Neural cell (in vitro differentiated cells): ENCODE data around the gene VAV2. TPM values are rescaled to one million over a fixed set of nuclear protein-coding genes. Genes with fewer than 3 reads are reported as not detected.

Experiments used
- H2AFZ ChIP-seq: fragments of 200-600, 300-800 bp; sonication (generic), shearing (Covaris generic); 2 replicates; pipeline ENCODE4 v1.6.0; 2014; ENCODE audit warnings: low read depth, mild to moderate bottlenecking, antibody characterized with exemption, low read length, moderate library complexity
- H3F3A ChIP-seq: fragments of 200-600 bp; shearing (Covaris generic); 2 replicates; pipeline ENCODE4 v1.6.1; 2016; ENCODE audit warnings: mild to moderate bottlenecking, moderate library complexity, mixed read lengths, antibody characterized with exemption, low read length; ENCODE audit not compliant: insufficient read depth, poor library complexity, severe bottlenecking
- H3K27ac ChIP-seq: fragments of 200-600, 300-800 bp; sonication (generic), shearing (Covaris generic); 2 replicates; pipeline ENCODE4 v1.5.1; 2014; ENCODE audit warnings: mild to moderate bottlenecking, low read length, moderate library complexity
- H3K27me3 ChIP-seq: fragments of 300-800, 200-600 bp; sonication (generic), shearing (Covaris generic); 2 replicates; pipeline ENCODE4 v1.6.0; 2014; ENCODE audit warnings: mild to moderate bottlenecking, low read depth, low read length, moderate library complexity; ENCODE audit not compliant: insufficient read depth
- H3K36me3 ChIP-seq: fragments of 300-800, 200-600 bp; sonication (generic), shearing (Covaris generic); 2 replicates; pipeline ENCODE4 v1.5.1; 2014; ENCODE audit warnings: mild to moderate bottlenecking, antibody characterized with exemption, low read length, moderate library complexity; ENCODE audit not compliant: insufficient read depth
- H3K4me2 ChIP-seq: fragments of 300-800, 200-600 bp; sonication (generic), shearing (Covaris generic); 2 replicates; pipeline ENCODE4 v1.6.0; 2014; ENCODE audit warnings: mild to moderate bottlenecking, low read length
- H3K4me3 ChIP-seq: fragments of 300-800, 200-600 bp; sonication (generic), shearing (Covaris generic); 2 replicates; pipeline ENCODE4 v1.5.1; 2014; ENCODE audit warnings: mild to moderate bottlenecking, low read length, moderate library complexity
- H3K79me2 ChIP-seq: fragments of 200-600 bp; shearing (Covaris generic); replicated peaks from 2 replicates; pipeline ENCODE4 v1.6.0; 2014; ENCODE audit warnings: mild to moderate bottlenecking, low read length, moderate library complexity; ENCODE audit not compliant: insufficient read depth
- H3K9ac ChIP-seq: fragments of 300-800, 200-600 bp; sonication (generic), shearing (Covaris generic); 2 replicates; pipeline ENCODE4 v1.6.1; 2016; ENCODE audit warnings: mild to moderate bottlenecking, low read length, mixed read lengths
- H3K9me2 ChIP-seq: fragments of 200-600 bp; shearing (Covaris generic); 2 replicates; pipeline ENCODE4 v1.6.1; 2016; ENCODE audit warnings: mild to moderate bottlenecking, low read length, mixed read lengths; ENCODE audit not compliant: insufficient read depth
- H3K9me3 ChIP-seq: fragments of 200-600, 300-800 bp; sonication (generic), shearing (Covaris generic); 2 replicates; pipeline ENCODE4 v1.6.1; 2016; ENCODE audit warnings: mild to moderate bottlenecking, mixed run types, low read length, moderate library complexity, mixed read lengths
- H4K20me1 ChIP-seq: fragments of 200-600 bp; shearing (Covaris generic); 2 replicates; pipeline ENCODE4 v1.6.1; 2016; ENCODE audit warnings: mild to moderate bottlenecking, mixed run types; ENCODE audit not compliant: insufficient read depth
- CTCF ChIP-seq: fragments of 450-650 bp; IDR thresholded peaks from 2 replicates; pipeline ENCODE4 v1.5.1; 2014; ENCODE audit warnings: antibody characterized with exemption, mild to moderate bottlenecking, moderate library complexity; ENCODE audit not compliant: poor library complexity, severe bottlenecking
- EP300 ChIP-seq: fragments of 450-650 bp; conservative IDR thresholded peaks from 2 replicates; pipeline ENCODE4 v1.6.1; 2014; ENCODE audit warnings: antibody characterized with exemption, mild to moderate bottlenecking, moderate library complexity; ENCODE audit not compliant: poor library complexity, severe bottlenecking
- EZH2 ChIP-seq: fragments of 200-600, 300-800 bp; shearing (Covaris generic), sonication (generic); IDR thresholded peaks from 2 replicates; pipeline ENCODE4 v1.6.1; 2014; ENCODE audit warnings: antibody characterized with exemption, low read length, borderline replicate concordance, mild to moderate bottlenecking; ENCODE audit not compliant: insufficient read depth, poor library complexity, severe bottlenecking
- MXI1 ChIP-seq: fragments of 450-650 bp; conservative IDR thresholded peaks from 2 replicates; pipeline ENCODE4 v1.6.1; 2014; ENCODE audit warnings: antibody characterized with exemption, mild to moderate bottlenecking; ENCODE audit not compliant: poor library complexity, severe bottlenecking
- POLR2AphosphoS5 ChIP-seq: IDR thresholded peaks from 2 replicates; pipeline ENCODE4 v1.6.1; 2012
- RAD21 ChIP-seq: fragments of 450-650 bp; conservative IDR thresholded peaks from 2 replicates; pipeline ENCODE4 v1.6.1; 2014; ENCODE audit warnings: antibody characterized with exemption, mild to moderate bottlenecking, moderate library complexity
- REST ChIP-seq: IDR thresholded peaks from 2 replicates; pipeline ENCODE4 v1.6.1; 2012; ENCODE audit warnings: borderline replicate concordance
- SMC3 ChIP-seq: fragments of 450-650 bp; conservative IDR thresholded peaks from 2 replicates; pipeline ENCODE4 v1.6.1; 2014; ENCODE audit warnings: antibody characterized with exemption, mild to moderate bottlenecking, moderate library complexity; ENCODE audit not compliant: poor library complexity
- TAF1 ChIP-seq: IDR thresholded peaks from 2 replicates; pipeline ENCODE4 v1.6.1; 2012; ENCODE audit warnings: low read depth
- polyA plus RNA-seq: library from polyadenylated mRNA; depleted of rRNA; stranded (reverse); fragments of >200 nt; gene quantifications from 2 replicates; pipeline ENCODE4 v1.2.3, GENCODE V29; 2014

VAV2 gene
- polyA plus RNA-seq, 1 donor from 2014 or later, result 35.2 TPM

GRCh38 chr9:133804199-133804598, 187.9 kb downstream of the VAV2 start:
- H3K79me2 ChIP-seq, result no peaks in the 10 kb centered on the region
- H3K4me2 ChIP-seq, result no peak overlapping the region
- no peaks in the 10 kb centered on the region for H3K9me3 ChIP-seq
- H3K27ac ChIP-seq, result no peak overlapping the region
- H3K4me3 ChIP-seq, result no peak overlapping the region
- H2AFZ ChIP-seq, result no peak overlapping the region
- H4K20me1 ChIP-seq, result no peaks in the 10 kb centered on the region
- no peak overlapping the region for H3K9ac ChIP-seq
- no peaks in the 10 kb centered on the region for H3F3A ChIP-seq
- no peaks in the 10 kb centered on the region for H3K27me3 ChIP-seq
- TF ChIP-seq EP300 (no peak), MXI1 (no peak), RAD21 (no peak), POLR2AphosphoS5 (no peak), CTCF (no peak), SMC3 (no peak), EZH2 (no peak), REST (no peak), TAF1 (no peak)
- no peaks in the 10 kb centered on the region for H3K9me2 ChIP-seq
- H3K36me3 ChIP-seq, result no peaks in the 10 kb centered on the region

- TF ChIP-seq POLR2AphosphoS5 (no peak), REST (no peak)
- no peaks in the 10 kb centered on the region for H3K79me2 ChIP-seq
- H3K9me2 ChIP-seq, result no peaks in the 10 kb centered on the region
- no peaks in the 10 kb centered on the region for H4K20me1 ChIP-seq
- no peak overlapping the region for H3K4me2 ChIP-seq
- H3K27ac ChIP-seq, result no peak overlapping the region
- H2AFZ ChIP-seq, result no peak overlapping the region
- H3K36me3 ChIP-seq, result no peaks in the 10 kb centered on the region
- H3K4me3 ChIP-seq, result no peak overlapping the region
- no peaks in the 10 kb centered on the region for H3K27me3 ChIP-seq
- H3F3A ChIP-seq, result no peaks in the 10 kb centered on the region
- H3K9me3 ChIP-seq, result no peaks in the 10 kb centered on the region
- no peak overlapping the region for H3K9ac ChIP-seq
Observed at GRCh38 chr9:133803745-133804144, 188.4 kb downstream of the VAV2 start.
